Mesenchymal stem cell (in vitro differentiated cells and primary cell): ENCODE results near the gene ZNF580. TPM values are rescaled to one million over a fixed set of nuclear protein-coding genes. Genes with fewer than 3 reads are reported as not detected.
A peak's percentile ranks its signal among the peaks of the same experiment; 100 is the strongest.

Experiments used
- DNase-seq: peaks from one replicate; pipeline ENCODE4 v3.0.0-alpha.2; 2013
- H2AFZ ChIP-seq: one replicate; pipeline ENCODE4 v1.6.1; 2013; ENCODE audit warnings: low read depth, mild to moderate bottlenecking, control low read depth, inconsistent platforms, low read length, moderate library complexity
- H2AK5ac ChIP-seq: 2 replicates; pipeline ENCODE4 v1.6.1; 2013; ENCODE audit warnings: low read length, moderate library complexity, mild to moderate bottlenecking, inconsistent platforms; ENCODE audit not compliant: severe bottlenecking
- H2BK120ac ChIP-seq: one replicate; pipeline ENCODE4 v1.6.1; 2013; ENCODE audit warnings: low read depth, mild to moderate bottlenecking, inconsistent platforms, low read length, moderate library complexity
- H2BK12ac ChIP-seq, 2 experiments: one replicate each; pipeline ENCODE4 v1.6.1; 2013; ENCODE audit warnings: inconsistent platforms in 2 of 2, low read length in 2 of 2, mild to moderate bottlenecking in 2 of 2, moderate library complexity in 2 of 2, control low read depth in 1 of 2
- H2BK15ac ChIP-seq: one replicate; pipeline ENCODE4 v1.6.1; 2013; ENCODE audit warnings: mild to moderate bottlenecking, low read depth, inconsistent platforms; ENCODE audit not compliant: poor library complexity, severe bottlenecking
- H2BK5ac ChIP-seq: 2 replicates; pipeline ENCODE4 v1.6.1; 2013; ENCODE audit warnings: low read depth, mild to moderate bottlenecking, low read length, control low read depth, inconsistent platforms; ENCODE audit not compliant: poor library complexity, severe bottlenecking
- H3K14ac ChIP-seq, 2 experiments: one replicate each; pipeline ENCODE4 v1.6.1; 2013; ENCODE audit warnings: inconsistent platforms in 2 of 2, low read length in 2 of 2, control low read depth in 1 of 2, mild to moderate bottlenecking in 1 of 2, moderate library complexity in 1 of 2
- H3K18ac ChIP-seq, 2 experiments: one replicate each; pipeline ENCODE4 v1.6.1; 2013; ENCODE audit warnings: inconsistent platforms in 2 of 2, low read length in 2 of 2, control low read depth in 1 of 2, low read depth in 1 of 2, mild to moderate bottlenecking in 1 of 2
- H3K23ac ChIP-seq, 2 experiments: one replicate each; pipeline ENCODE4 v1.6.1; 2013; ENCODE audit warnings: inconsistent platforms in 2 of 2, low read length in 2 of 2, mild to moderate bottlenecking in 2 of 2, moderate library complexity in 2 of 2, control low read depth in 1 of 2
- H3K27ac ChIP-seq: 2 replicates; pipeline ENCODE4 v1.5.1; 2013; ENCODE audit warnings: mild to moderate bottlenecking, moderate library complexity, low read length, control low read depth, inconsistent platforms; ENCODE audit not compliant: poor library complexity, severe bottlenecking
- H3K27me3 ChIP-seq, 2 experiments: 2 replicates each; pipeline versions ENCODE4 v1.6.1 to v1.7.0; 2013; ENCODE audit warnings: low read length in 2 of 2, mild to moderate bottlenecking in 2 of 2, moderate library complexity in 2 of 2, control low read depth in 1 of 2, inconsistent platforms in 1 of 2; ENCODE audit not compliant: control insufficient read depth in 1 of 2, insufficient read depth in 1 of 2
- H3K36me3 ChIP-seq, 2 experiments: 2 replicates each; pipeline versions ENCODE4 v1.6.1 to v1.7.0; 2013; ENCODE audit warnings: low read length in 2 of 2, control low read depth in 1 of 2, inconsistent platforms in 1 of 2, low read depth in 1 of 2, mild to moderate bottlenecking in 1 of 2; ENCODE audit not compliant: insufficient read depth in 2 of 2, control insufficient read depth in 1 of 2
- H3K4ac ChIP-seq, 2 experiments: one replicate each; pipeline ENCODE4 v1.6.1; 2013; ENCODE audit warnings: inconsistent platforms in 2 of 2, low read length in 2 of 2, mild to moderate bottlenecking in 2 of 2, moderate library complexity in 2 of 2, control low read depth in 1 of 2, low read depth in 1 of 2
- H3K4me1 ChIP-seq: 2 replicates; pipeline ENCODE4 v1.6.1; 2013; ENCODE audit warnings: low read depth, low read length, control low read depth; ENCODE audit not compliant: control insufficient read depth, insufficient read depth
- H3K4me2 ChIP-seq: 2 replicates; pipeline ENCODE4 v1.6.1; 2013; ENCODE audit warnings: low read length, mild to moderate bottlenecking, inconsistent platforms; ENCODE audit not compliant: poor library complexity, severe bottlenecking
- H3K4me3 ChIP-seq, 2 experiments: 2 replicates each; pipeline versions ENCODE4 v1.5.1 to v1.7.0; 2013; ENCODE audit warnings: low read length in 2 of 2, mild to moderate bottlenecking in 2 of 2, control low read depth in 1 of 2, low read depth in 1 of 2; ENCODE audit not compliant: insufficient read depth in 1 of 2
- H3K79me1 ChIP-seq: replicated peaks from 2 replicates; pipeline ENCODE4 v1.6.1; 2013; ENCODE audit warnings: mild to moderate bottlenecking, control low read depth, low read length, inconsistent platforms; ENCODE audit not compliant: poor library complexity, severe bottlenecking
- H3K9ac ChIP-seq: 2 replicates; pipeline ENCODE4 v1.7.0; 2013; ENCODE audit warnings: mild to moderate bottlenecking, low read length, moderate library complexity
- H3K9me3 ChIP-seq: 2 replicates; pipeline ENCODE4 v1.7.0; 2013; ENCODE audit warnings: mild to moderate bottlenecking, low read length; ENCODE audit not compliant: control insufficient read depth
- H4K8ac ChIP-seq: one replicate; pipeline ENCODE4 v1.6.1; 2013; ENCODE audit warnings: inconsistent platforms, mild to moderate bottlenecking, low read length, moderate library complexity
- H4K91ac ChIP-seq: one replicate; pipeline ENCODE4 v1.6.1; 2013; ENCODE audit warnings: mild to moderate bottlenecking, low read length, inconsistent platforms
- WGBS: methylation state at CpG from one replicate; pipeline ENCODE4 v1.1.7; 2013; ENCODE audit warnings: mixed read lengths; 5-methylcytosine and 5-hydroxymethylcytosine counted together
- polyA plus RNA-seq, 2 experiments: library from polyadenylated mRNA; stranded (reverse); fragments of 200-250 nt; gene quantifications; one replicate each; pipeline ENCODE4 v1.2.3, GENCODE V29; 2013

The ZNF580 gene
- polyA plus RNA-seq (2013, experiment 1 of 2) = 46.7 TPM
- 48.6 TPM for polyA plus RNA-seq (2013, experiment 2 of 2)

- Histone ChIP-seq H2AK5ac (peak within 1 kb of the TSS; percentile 35), H4K91ac (peak within 1 kb of the TSS; percentile 66), H2BK5ac (peak within 1 kb of the TSS; percentile 66), H3K79me1 (peaks cover 13% of the 10 kb centered on the region), H2BK120ac (peak within 1 kb of the TSS; percentile 94), H3K4me1 (peaks cover 48% of the 10 kb centered on the region), H3K27ac (peak within 1 kb of the TSS; percentile 91), H3K4me2 (peak within 1 kb of the TSS; percentile 100), H3K4ac (peak within 1 kb of the TSS; percentile 62 to 79), H3K36me3 (peaks cover 25 to 28% of the 10 kb centered on the region in 2 experiments), H3K9me3 (no peaks in the 10 kb centered on the region), H2BK12ac (peak within 1 kb of the TSS in 1 of 2 experiments; percentile 51), H3K18ac (peak within 1 kb of the TSS; percentile 84 to 93), H3K4me3 (peak within 1 kb of the TSS; percentile 82 to 94), H3K9ac (peak within 1 kb of the TSS; percentile 94), H4K8ac (peak within 1 kb of the TSS; percentile 90), H2AFZ (peak within 1 kb of the TSS; percentile 65), H3K14ac (peak within 1 kb of the TSS in 1 of 2 experiments; percentile 68), H2BK15ac (peak within 1 kb of the TSS; percentile 74), H3K23ac (peak within 1 kb of the TSS in 1 of 2 experiments; percentile 51), H3K27me3 (no peaks in the 10 kb centered on the region)
- peak; percentile 91 for DNase-seq
- WGBS = under 1% methylated on average over 57 of the region's 89 CpGs
Observed at GRCh38 chr19:55640577-55641425, at the start of gene ZNF580. Gene ZNF580, plus strand, starts transcription at chr19:55641002. Its CDS starts 1,507 bp downstream, at chr19:55642509.

GRCh38 chr19:55591555-55591954 is 49.2 kb upstream of the ZNF580 start:
- Histone ChIP-seq H2BK5ac (no peak overlapping the region), H3K4me2 (no peak overlapping the region), H3K27ac (no peak overlapping the region), H3K4me3 (no peak overlapping the region), H3K9me3 (no peaks in the 10 kb centered on the region), H3K18ac (no peak overlapping the region), H2AK5ac (no peak overlapping the region), H3K23ac (no peak overlapping the region), H3K4ac (no peak overlapping the region), H3K14ac (no peak overlapping the region), H2BK120ac (no peak overlapping the region), H3K4me1 (peaks cover 11% of the 10 kb centered on the region), H3K27me3 (no peaks in the 10 kb centered on the region), H3K36me3 (peaks cover 31 to 50% of the 10 kb centered on the region in 2 experiments), H2BK15ac (no peak overlapping the region), H4K8ac (no peak overlapping the region), H2AFZ (no peak overlapping the region), H3K9ac (no peak overlapping the region), H2BK12ac (no peak overlapping the region), H3K79me1 (peaks cover 13% of the 10 kb centered on the region), H4K91ac (no peak overlapping the region)
- 89% methylated on average over 10 of the region's 10 CpGs for WGBS
- no peak for DNase-seq

DNA sequence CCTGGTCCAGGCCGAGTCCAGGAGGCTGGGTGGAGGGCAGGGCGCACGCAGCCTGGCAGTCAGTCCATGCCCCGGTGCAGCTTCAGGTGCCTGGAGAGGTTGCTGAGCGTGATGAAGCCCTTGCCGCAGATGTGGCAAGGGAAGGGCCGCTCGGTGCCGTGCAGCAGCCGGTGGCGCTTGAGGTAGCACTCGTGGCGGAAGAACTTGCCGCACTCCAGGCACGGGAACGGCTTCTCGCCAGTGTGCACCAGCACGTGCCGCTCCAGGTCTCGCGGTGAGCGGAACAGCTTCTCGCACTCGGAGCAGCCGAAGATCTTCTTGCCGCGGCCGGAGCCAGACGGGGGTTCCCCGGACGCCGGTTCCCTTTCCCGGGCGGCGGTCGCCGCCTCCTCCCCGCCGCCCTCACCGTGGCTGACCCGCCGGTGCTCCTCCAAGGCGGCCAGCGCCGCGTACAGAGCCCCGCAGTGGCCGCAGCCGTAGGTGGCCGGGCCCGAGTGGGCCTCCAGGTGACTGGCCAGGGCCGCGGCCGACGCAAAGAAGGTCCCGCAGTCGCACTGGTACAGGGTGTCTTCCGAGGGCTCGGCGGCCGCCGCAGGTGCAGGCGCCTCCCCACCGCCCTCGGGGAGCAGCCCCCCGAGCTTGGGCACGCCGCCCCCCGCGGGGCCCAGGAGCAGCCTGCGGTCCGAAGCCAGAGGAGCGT is 48.3 kb upstream of the ZNF580 start:
- H2AK5ac ChIP-seq = no peak overlapping the region
- H3K27me3 ChIP-seq = no peaks in the 10 kb centered on the region
- no peak overlapping the region for H4K8ac ChIP-seq
- no peak overlapping the region for H3K4ac ChIP-seq
- no peak overlapping the region for H3K23ac ChIP-seq
- H3K36me3 ChIP-seq = peaks cover 39 to 56% of the 10 kb centered on the region in 2 experiments
- H3K4me3 ChIP-seq = no peak overlapping the region
- H3K4me1 ChIP-seq = peaks cover 7% of the 10 kb centered on the region
- H3K18ac ChIP-seq = no peak overlapping the region
- no peak overlapping the region for H2BK12ac ChIP-seq
- H2BK5ac ChIP-seq = no peak overlapping the region
- peaks cover 16% of the 10 kb centered on the region for H3K79me1 ChIP-seq
- no peak overlapping the region for H3K9ac ChIP-seq
- no peak overlapping the region for H2BK120ac ChIP-seq
- H4K91ac ChIP-seq = no peak overlapping the region
- H3K4me2 ChIP-seq = no peak overlapping the region
- H3K14ac ChIP-seq = no peak overlapping the region
- H3K9me3 ChIP-seq = no peaks in the 10 kb centered on the region
- no peak overlapping the region for H2AFZ ChIP-seq
- WGBS = 95% methylated on average over 69 of the region's 73 CpGs
- H3K27ac ChIP-seq = no peak overlapping the region
- H2BK15ac ChIP-seq = no peak overlapping the region
- no peak for DNase-seq
